HG03439 (cell line): ENCODE data around the gene ZNF354C.

ENCODE experiments used
- ATAC-seq: cut with Tn5 transposase; IDR thresholded peaks from one replicate; pipeline ENCODE4 v1.9.1; 2021; ENCODE audit warnings: mild to moderate bottlenecking, moderate library complexity; ENCODE audit not compliant: unreplicated experiment

The ZNF354C gene

DNA sequence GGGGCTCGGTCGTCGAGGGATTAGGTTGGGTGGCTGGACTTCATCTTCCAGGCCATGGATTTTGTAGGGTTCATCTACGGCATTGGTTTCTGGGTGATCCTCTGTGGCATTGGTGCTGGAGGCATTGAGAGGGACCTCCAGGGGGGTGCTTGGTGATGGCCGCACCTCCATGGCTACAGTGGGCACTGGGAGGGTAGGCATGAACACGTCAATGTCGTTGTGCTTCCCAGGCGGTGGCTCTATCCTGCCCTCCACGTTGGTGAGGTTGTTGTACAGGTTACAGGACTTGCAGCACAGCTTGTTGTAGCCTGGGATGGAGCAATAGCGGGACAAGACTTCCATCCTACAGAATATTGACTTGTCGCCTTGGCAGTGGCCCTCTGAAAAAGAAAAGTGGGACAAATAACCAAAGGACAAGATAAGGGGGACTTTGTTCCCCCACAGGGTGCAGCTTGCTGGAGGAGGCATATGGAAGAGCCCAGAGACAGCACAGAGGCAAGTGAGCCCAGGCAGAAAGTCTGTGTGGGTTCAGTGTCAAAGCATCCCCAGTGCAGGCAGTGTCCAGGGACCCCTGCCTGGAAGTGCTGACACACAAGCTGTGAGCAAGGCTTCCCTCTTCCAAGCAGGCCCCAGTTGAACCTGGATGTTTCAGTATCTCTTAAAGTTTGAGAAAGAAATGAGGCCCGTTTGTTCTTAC is 53.9 kb downstream of the ZNF354C start:
- ATAC-seq: no peak

DNA sequence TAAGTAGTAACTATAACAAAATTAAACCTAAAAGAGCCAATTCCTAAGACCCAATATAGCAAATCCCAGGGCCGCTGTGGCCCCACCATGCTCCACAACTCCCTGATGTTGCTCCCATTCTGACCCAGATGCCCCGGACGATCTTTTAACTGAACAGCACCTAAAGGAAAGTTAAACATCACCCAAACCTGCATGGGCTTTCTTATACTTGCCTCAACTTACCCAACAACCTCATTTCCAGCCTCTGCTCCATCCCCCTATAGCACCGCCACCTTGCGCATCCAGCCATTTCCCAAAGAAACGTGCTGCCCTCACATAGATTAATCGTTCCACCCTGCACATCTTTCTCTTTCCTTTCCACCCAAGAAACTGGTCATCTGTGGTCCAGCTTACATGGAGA is 54.6 kb downstream of the ZNF354C start:
- no peak for ATAC-seq

GRCh38 chr5:179115307-179115706 is 55.1 kb downstream of the ZNF354C start:
- ATAC-seq: no peak

- no peak for ATAC-seq
Measured at GRCh38 chr5:179115845-179116524, 55.8 kb downstream of the ZNF354C start.

DNA sequence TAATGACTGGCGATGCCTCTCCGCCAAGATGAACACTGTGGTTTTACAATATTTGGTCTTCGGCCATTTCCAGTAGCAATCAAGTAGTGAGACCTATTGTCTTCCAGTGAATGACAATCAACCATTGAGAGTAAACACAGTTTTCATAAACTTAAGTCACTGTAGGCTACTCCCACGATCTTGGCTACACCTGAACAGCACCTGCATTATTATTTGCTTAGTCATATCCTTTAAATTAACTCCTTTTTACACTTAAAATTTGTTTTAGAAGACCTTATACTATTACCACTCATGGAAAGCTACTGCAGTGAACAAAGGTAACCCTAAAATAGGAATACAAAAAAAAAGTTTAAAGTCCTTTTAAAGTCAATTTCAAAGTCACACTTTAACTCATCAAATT is 58.2 kb downstream of the ZNF354C start:
- no peak for ATAC-seq

- no peak for ATAC-seq
Measured at GRCh38 chr5:179118756-179119414, 58.7 kb downstream of the ZNF354C start.

GRCh38 chr5:179119415-179120170 is 59.4 kb downstream of the ZNF354C start:
- ATAC-seq: no peak

DNA sequence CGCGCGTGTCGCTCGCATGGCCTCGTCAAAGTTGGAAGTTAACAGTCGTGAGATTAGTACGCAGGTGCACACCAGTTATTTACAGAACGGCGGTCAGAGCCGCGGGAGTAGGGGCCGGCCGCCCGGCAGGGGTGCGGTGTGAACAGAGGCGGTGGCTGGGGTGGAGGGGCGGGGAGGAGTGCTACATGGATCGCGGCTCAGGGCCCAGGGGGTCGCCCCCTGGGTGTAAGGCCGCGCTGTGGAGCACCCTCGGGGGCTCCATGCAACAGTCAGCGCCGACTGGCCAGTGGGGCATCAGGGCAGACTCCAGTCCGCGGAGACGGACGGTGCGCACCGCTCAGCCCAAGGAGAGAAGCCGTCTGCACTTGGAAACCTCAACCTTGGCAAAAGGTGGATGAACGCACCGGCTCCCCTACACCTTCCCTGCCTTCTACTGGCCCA is 60.3 kb downstream of the ZNF354C start:
- ATAC-seq: no peak

GRCh38 chr5:179120951-179121666 is 60.9 kb downstream of the ZNF354C start:
- no peak for ATAC-seq

DNA sequence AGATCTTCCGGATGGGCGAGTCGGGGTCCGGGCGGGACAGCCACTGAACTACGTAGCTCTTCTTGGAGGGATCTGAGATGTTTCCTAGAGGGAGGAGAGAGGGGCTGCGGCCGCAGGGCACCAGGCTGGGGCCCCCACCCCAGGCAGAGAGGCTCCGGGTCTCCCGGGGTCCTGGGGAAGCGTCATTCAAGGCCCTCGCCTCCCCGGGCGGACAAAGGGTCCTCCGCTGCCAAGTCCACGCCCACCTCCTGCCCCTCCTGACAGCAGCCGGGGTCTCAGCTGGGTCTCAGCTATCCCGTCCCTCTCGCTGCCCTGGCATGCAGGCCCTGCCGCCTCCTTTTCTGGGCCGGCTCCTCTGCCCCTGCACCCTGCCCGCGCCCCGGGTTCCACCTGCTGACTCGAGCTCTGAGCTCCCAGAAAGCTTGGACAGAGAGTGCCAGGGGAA is 61.5 kb downstream of the ZNF354C start:
- no peak for ATAC-seq

DNA sequence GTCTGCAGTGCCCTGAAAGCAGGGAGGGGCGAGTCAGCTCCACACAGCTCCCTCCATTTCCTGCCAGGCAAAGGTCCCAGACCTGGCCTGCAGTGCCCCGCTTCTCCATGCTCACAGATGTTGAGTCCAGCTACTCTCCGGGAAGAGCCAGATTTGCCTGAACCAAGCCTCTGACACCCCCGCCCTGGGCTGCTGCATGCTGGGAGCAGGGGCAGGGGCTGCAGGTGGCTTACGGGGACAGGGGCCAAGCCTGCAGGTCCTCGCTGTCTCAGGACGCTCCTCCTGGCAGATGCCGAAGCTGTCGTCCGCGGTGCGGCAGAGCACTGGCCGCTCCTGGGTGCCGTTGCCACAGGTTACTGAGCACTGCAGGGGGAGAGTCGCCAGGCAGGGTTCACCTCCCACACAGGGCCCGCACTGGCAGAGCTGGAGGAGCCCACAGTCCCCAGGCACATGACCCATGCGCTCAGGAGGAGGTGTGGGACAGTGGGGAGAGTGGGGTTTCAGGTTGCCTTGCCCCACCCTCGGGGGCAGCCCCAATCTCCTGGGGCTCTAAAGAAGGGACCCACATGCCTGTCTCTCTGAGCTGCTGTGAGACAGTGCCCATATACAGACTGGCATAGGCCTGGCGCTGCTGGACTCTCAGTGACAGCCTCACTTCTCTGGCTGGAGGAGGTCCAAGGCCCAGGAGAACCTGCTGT is 62.4 kb downstream of the ZNF354C start:
- no peak for ATAC-seq

- ATAC-seq: no peak
Measured at GRCh38 chr5:179123109-179123426, 62.9 kb downstream of the ZNF354C start.

DNA sequence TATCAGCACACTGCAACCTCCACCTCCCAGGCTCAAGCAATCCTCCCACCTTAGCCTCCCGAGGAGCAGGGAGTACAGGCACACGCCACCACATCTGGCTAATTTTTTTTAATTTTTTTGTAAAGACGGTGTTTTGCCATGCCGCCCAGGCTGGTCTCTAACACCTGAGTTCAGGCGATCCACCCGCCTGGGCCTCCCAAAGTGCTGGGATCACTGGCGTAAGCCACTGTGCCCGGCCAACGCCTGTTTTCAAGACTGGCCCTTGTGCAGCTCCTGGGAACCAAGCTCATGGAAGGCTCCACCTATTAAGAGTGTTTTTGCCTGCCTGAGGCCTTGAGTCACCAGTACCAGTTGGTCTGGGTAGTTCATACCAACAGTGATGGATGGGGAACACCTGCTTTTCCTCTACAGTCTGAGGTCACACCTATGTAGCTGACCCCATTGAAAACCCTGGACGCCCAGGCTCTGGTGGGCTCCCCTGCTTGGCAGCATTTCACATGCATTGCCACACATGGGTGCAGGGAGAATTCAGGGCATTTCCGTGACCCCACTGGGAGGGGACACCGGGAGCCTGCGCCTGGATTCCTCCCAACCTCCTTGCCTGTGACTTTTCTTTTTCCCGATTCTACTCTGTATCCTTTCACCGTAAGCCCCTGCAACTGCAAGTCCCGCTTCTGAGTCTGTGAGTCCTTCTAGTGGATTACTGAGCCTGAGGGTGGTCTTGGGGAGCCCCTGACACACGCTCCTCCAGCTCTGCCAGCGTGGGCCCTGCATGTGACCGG is 63.5 kb downstream of the ZNF354C start:
- no peak for ATAC-seq

- no peak for ATAC-seq
Measured at GRCh38 chr5:179124273-179124852, 64.2 kb downstream of the ZNF354C start.

DNA sequence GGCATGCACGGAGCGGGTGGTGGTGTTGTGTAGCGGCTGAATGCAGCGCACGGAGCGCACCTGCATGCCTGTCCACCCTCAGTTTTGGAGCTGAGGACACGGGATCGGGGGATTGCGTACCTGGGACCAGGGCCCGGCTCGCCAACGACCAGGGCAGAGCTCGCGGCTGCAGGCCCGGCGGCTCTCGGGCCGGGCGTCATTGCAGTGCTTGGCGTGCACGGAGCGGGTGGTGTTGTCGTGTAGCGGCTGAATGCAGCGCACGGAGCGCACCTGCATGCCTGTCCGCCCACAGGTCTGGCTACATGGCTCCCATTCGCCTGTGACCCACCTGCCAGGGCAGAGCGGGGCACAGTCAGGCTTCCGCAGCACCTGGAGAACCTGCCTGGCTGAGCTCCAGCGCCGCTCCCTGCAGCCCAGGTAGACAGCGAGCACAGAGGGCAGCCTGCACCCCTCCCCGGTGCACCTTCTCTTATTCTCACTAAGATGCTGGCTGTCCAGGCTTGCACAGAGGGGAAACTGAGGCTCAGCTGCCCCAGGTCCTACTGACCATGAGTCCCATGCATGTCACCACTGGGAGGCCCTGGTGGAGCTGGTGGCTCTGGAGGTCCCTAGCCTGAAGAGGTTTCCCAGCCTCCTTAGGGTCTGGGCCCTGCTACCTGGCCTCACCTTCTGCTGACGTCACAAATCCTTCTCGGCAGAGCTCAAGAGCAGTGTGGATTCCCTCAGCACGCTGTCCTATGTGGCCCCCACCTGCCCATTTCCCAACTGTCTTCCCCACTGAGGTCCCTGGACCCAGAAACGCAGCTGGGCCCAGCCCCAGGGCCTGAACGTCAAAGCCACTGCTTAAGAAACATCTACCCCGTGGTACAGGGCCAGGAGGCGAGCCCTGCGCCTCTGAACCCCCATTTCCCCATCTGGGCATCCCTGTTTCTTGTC is 64.9 kb downstream of the ZNF354C start:
- no peak for ATAC-seq

GRCh38 chr5:179125789-179126505 is 65.8 kb downstream of the ZNF354C start:
- no peak for ATAC-seq

GRCh38 chr5:179126506-179126991 is 66.4 kb downstream of the ZNF354C start:
- no peak for ATAC-seq
